HUDEP-2 (cell line): ENCODE data around the gene IGLON5.

Experiments used
- DNase-seq, 76 experiments: peaks; one replicate each; lab custom pipeline; 2025; ENCODE audit not compliant: unreplicated experiment in 76 of 76; lab: John Stamatoyannopoulos, UW

The IGLON5 gene

GRCh38 chr19:51311351-51312257, at the start of gene IGLON5:
Gene IGLON5, plus strand, starts transcription at chr19:51311644. Its CDS starts 204 bp downstream, at chr19:51311848.
- DNase-seq: no peak

GRCh38 chr19:51263808-51264207, 47.6 kb upstream of the IGLON5 start:
- DNase-seq: no peak

- DNase-seq: no peak
Observed at GRCh38 chr19:51271067-51271466, 40.4 kb upstream of the IGLON5 start.

GRCh38 chr19:51272183-51272810, 39.1 kb upstream of the IGLON5 start:
- DNase-seq: no peak

GRCh38 chr19:51274049-51274770, 37.2 kb upstream of the IGLON5 start:
- DNase-seq: no peak

GRCh38 chr19:51277112-51277511, 34.3 kb upstream of the IGLON5 start:
- no peak for DNase-seq

- DNase-seq: no peak
Observed at GRCh38 chr19:51282335-51282734, 29.1 kb upstream of the IGLON5 start.

GRCh38 chr19:51285682-51286081, 25.8 kb upstream of the IGLON5 start:
- DNase-seq: no peak

GRCh38 chr19:51289635-51290034, 21.8 kb upstream of the IGLON5 start:
- DNase-seq: no peak

GRCh38 chr19:51292971-51293370, 18.5 kb upstream of the IGLON5 start:
- no peak for DNase-seq

GRCh38 chr19:51293571-51294210, 17.8 kb upstream of the IGLON5 start:
- DNase-seq: no peak

- DNase-seq: no peak
Observed at GRCh38 chr19:51294211-51294976, 17.1 kb upstream of the IGLON5 start.

- no peak for DNase-seq
Observed at GRCh38 chr19:51294977-51295375, 16.5 kb upstream of the IGLON5 start.

GRCh38 chr19:51295382-51296126, 15.9 kb upstream of the IGLON5 start:
- DNase-seq: no peak

- peak in 3 of 76 experiments; percentile 14 to 36 (median 23) for DNase-seq
Observed at GRCh38 chr19:51296336-51297093, 14.9 kb upstream of the IGLON5 start.

GRCh38 chr19:51297406-51297805, 14.0 kb upstream of the IGLON5 start:
- no peak for DNase-seq

GRCh38 chr19:51301266-51301665, 10.2 kb upstream of the IGLON5 start:
- DNase-seq: no peak

GRCh38 chr19:51305479-51305878, 6.0 kb upstream of the IGLON5 start:
- DNase-seq: no peak

GRCh38 chr19:51316688-51317087, 5.2 kb downstream of the IGLON5 start:
- no peak for DNase-seq
